Aorta (tissue), 5 donors: ENCODE data around the gene OSBPL1A. TPM values are rescaled to one million over a fixed set of nuclear protein-coding genes. Genes with fewer than 3 reads are reported as not detected.

Experiments
- ATAC-seq: fragments of 200-7000 bp; cut with Tn5 transposase; one replicate; pipeline ENCODE4 v1.9.1; 2022; ENCODE audit warnings: moderate library complexity; ENCODE audit not compliant: low FRiP score
- DNase-seq, 2 donors: peaks; one replicate each; pipeline ENCODE4 v3.0.0-alpha.2; 2020
- H3K27ac ChIP-seq, 2 donors: one replicate each; pipeline ENCODE4 v1.5.1; 2013; ENCODE audit warnings: low read length in 2 of 2, mild to moderate bottlenecking in 2 of 2, moderate library complexity in 2 of 2, control low read depth in 1 of 2, inconsistent platforms in 1 of 2, low read depth in 1 of 2
- H3K27me3 ChIP-seq, 2 donors: one replicate each; pipeline ENCODE4 v1.6.1; 2013; ENCODE audit warnings: control low read depth in 1 of 2, low read length in 1 of 2, mild to moderate bottlenecking in 1 of 2, moderate library complexity in 1 of 2; ENCODE audit not compliant: insufficient read depth in 2 of 2, control insufficient read depth in 1 of 2
- H3K36me3 ChIP-seq, 2 donors: one replicate each; pipeline ENCODE4 v1.6.1; 2013; ENCODE audit warnings: control low read depth in 1 of 2, low read length in 1 of 2, mild to moderate bottlenecking in 1 of 2; ENCODE audit not compliant: insufficient read depth in 2 of 2, control insufficient read depth in 1 of 2
- H3K4me1 ChIP-seq, 2 donors: one replicate each; pipeline ENCODE4 v1.6.1; 2013; ENCODE audit warnings: low read length in 2 of 2, control low read depth in 1 of 2, mild to moderate bottlenecking in 1 of 2, moderate library complexity in 1 of 2; ENCODE audit not compliant: insufficient read depth in 2 of 2, control insufficient read depth in 1 of 2
- H3K4me3 ChIP-seq, 2 donors: one replicate each; pipeline ENCODE4 v1.5.1; 2013; ENCODE audit warnings: low read length in 2 of 2, control low read depth in 1 of 2, mild to moderate bottlenecking in 1 of 2
- H3K9me3 ChIP-seq: one replicate; pipeline ENCODE4 v1.6.1; 2013; ENCODE audit warnings: mild to moderate bottlenecking, low read length; ENCODE audit not compliant: control insufficient read depth
- WGBS, 2 donors: extraction: QIAGEN DNeasy Blood & Tissue Kit; methylation state at CpG; one replicate each; pipeline ENCODE4 v1.1.7; 2013; 5-methylcytosine and 5-hydroxymethylcytosine counted together
- intact Hi-C, 2 donors: fragments of 100-400 bp; cut with DNase I; formaldehyde crosslinking; loops; one replicate each; pipeline versions ENCODE4 v1.14.2 to v1.15.0; 2022
- microRNA-seq, 2 donors: library from miRNA; unstranded; fragments of <30 nt; microRNA quantifications; one replicate each; pipeline ENCODE4 v1.2.0, GENCODE V29; 2020
- polyA plus RNA-seq, 2 donors: library from polyadenylated mRNA; stranded (reverse); fragments of 200-250 nt; gene quantifications; one replicate each; pipeline ENCODE4 v1.2.3, GENCODE V29; 2013
- total RNA-seq, 2 donors: library from RNA; stranded (reverse); fragmentation: NEBNext Ultra II Directional; extraction: Animal tissue kit (Norgen Biotek cat#: 25700); gene quantifications; one replicate each; pipeline ENCODE4 v1.2.1, GENCODE V29; 2021
- donor health status: healthy with polysubstance abuse.
- donor health status: Bipolar disorder and iron deficiency.
- donor health status: DM: no; HTN: no; CAD: no.
- donor health status: DM: no; HTN: no; CAD: no.
- donor health status: DM: yes; HTN: yes; CAD: no.

OSBPL1A gene
- total and polyA plus RNA-seq, 4 donors, result 21.7 to 47.4 (median 37.1) TPM

DNA sequence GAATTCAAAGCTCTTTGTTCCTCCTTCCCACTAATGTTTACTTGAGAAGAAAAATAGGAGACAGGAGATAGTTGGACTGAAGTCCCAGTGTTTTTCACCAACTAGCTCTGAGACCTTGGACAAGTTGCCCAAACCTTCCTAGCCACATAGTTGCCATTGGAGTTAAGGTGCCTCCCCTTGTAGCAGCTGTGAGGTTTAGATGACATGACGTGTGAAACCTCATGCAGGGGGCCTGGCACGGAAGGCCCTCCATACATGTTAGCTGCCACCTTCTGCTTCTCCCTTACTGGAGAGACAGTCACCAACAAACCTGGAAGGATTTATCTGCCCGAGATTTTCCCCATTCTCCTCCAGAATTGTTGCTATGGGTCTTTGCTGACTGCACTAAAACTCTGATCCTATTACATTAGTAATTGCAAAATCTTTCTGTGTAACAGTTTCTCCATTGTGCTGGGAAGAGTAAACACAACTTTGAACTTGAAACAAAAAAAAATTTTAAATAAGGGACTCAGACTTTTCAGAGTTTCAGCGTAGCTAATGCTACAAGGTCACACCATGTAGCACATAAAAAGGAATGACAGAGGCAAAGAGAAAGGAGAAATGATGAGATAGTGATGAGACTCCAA lies 282.6 kb downstream of the OSBPL1A start:
- no peak overlapping the region for H3K27ac ChIP-seq
- H3K4me3 ChIP-seq, result no peak overlapping the region
- no peaks in the 10 kb centered on the region for H3K27me3 ChIP-seq
- no peaks in the 10 kb centered on the region for H3K36me3 ChIP-seq
- intact Hi-C loops, result loop anchor here in 1 of 2 donors (5.0 to 10.0 kb wide), 4 partner anchors 100 to 493 kb away; partner anchors contain the start of gene TTC39C
- no peak for DNase-seq
- no peaks in the 10 kb centered on the region for H3K9me3 ChIP-seq
- 83 to 89% methylated on average over 4 of the region's 4 CpGs for WGBS, 2 donors
- H3K4me1 ChIP-seq, result no peaks in the 10 kb centered on the region
- ATAC-seq, result no peak

DNA sequence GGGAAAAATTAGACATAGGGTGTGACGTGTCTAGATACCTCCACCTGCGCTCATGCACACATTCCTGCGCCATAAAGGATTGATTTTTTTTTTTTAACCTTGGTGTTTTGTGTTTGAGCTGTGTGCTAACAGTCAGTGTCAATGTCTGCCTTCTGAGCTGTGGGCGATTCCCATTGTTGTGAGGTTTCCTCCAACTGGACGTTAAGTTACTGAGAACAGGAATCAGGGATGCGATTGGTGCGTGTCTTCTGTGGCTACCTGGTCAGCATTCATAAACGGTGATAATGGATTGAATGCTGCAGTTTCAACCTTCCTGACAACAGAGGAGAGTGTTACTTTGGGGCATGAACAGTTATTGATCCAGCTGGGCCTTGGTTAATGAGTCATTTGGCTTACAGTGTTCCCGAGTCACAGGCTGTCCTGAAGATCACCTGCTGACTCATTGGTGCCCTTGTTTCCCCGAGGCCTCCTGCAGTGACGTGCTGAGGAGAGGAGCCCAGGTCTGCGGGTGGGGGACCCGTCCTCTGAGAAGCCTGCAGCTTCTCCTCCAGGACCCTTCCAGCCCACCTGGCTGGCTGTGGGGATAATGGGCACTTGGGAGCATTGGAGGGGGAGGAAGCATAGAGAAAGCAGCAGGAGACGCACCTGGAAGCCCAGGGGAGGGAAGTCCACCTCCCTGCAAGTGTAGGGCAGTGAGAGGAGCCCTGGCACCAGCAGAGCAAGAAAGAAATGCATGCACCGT lies 284.6 kb downstream of the OSBPL1A start:
- DNase-seq (no peak), ATAC-seq (no peak)
- no peak overlapping the region for H3K27ac ChIP-seq
- WGBS, 2 donors, result 84 to 88% methylated on average over 15 of the region's 15 CpGs
- no peaks in the 10 kb centered on the region for H3K27me3 ChIP-seq
- H3K36me3 ChIP-seq, result no peaks in the 10 kb centered on the region
- intact Hi-C loops, result loop anchor here in 1 of 2 donors (10.0 kb wide), 2 partner anchors 98 to 288 kb away; partner anchors contain the start of gene TTC39C
- no peaks in the 10 kb centered on the region for H3K4me1 ChIP-seq
- no peak overlapping the region for H3K4me3 ChIP-seq
- H3K9me3 ChIP-seq, result no peaks in the 10 kb centered on the region

DNA sequence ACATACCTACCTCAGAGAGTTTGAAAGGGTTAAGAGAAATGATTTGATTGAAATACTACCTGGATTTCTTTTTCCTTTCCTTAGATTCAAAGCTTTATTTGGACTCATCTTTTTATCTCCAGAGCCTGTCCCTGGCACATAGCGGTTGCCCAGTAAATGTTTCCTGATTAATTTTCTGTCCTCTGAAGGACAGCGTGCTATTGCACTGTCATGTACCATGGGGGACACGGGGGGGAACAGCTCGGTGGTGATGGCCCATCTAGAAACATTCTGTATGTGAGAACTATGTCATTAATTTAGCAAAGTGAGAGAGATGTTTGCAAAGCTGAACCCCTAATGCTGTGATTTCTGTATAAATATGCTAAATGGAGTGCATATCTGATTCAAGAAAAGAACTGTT lies 285.2 kb downstream of the OSBPL1A start:
- Histone ChIP-seq H3K4me3 (no peak overlapping the region), H3K4me1 (no peaks in the 10 kb centered on the region), H3K27me3 (no peaks in the 10 kb centered on the region), H3K36me3 (no peaks in the 10 kb centered on the region), H3K9me3 (no peaks in the 10 kb centered on the region), H3K27ac (no peak overlapping the region)
- intact Hi-C loops, result loop anchor here in 1 of 2 donors (10.0 kb wide), 2 partner anchors 98 to 288 kb away; partner anchors contain the start of gene TTC39C
- 91 to 93% methylated on average over 4 of the region's 4 CpGs for WGBS, 2 donors
- ATAC-seq (no peak), DNase-seq (no peak)

Small RNA genes lying within 50 kb of the gene (microRNA-seq; reads per million reads assigned to microRNA genes)
- 0.99 to 28.6 reads per million in 2 donors for gene MIR320C2

Other genes with a start within 250 kb of the OSBPL1A start
- 10 to 100 TPM; 20.7 to 28.2 TPM for gene IMPACT, start 28.8 kb upstream of the OSBPL1A start, total RNA-seq
- 10 to 100 TPM; 15.6 to 20.3 TPM for gene IMPACT, start 28.8 kb upstream of the OSBPL1A start, polyA plus RNA-seq
- under 1 TPM; 0.10 to 0.15 TPM for gene HRH4, start 62.8 kb upstream of the OSBPL1A start, total RNA-seq
- gene HRH4, start 62.8 kb upstream of the OSBPL1A start, polyA plus RNA-seq, result under 1 TPM in 1 of 2 donors, not detected in 1; 0.03 TPM